ENCODE data around the gene PROK2.

The PROK2 gene

DNA sequence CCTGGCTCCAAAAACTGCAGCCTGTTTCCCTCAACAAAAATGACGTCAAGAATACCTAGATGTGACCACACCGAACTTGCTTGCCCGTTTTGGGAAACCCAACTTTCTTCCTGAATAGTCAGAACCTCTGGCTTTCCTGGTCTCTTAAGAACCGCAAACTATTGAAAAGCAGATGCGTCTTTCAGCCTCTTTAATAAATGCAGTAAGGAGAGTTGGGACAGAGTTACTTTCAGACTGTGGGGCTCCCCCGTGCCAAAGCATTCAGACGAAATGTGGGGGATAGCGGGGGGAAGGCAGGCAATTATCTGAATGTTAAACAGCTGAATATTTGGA is 1.2 kb upstream of the PROK2 start:
- ATAC-seq = no peak

GRCh38 chr3:71785532-71786216 is 726 bp upstream of the PROK2 start:
- ATAC-seq = no peak

- no peak for ATAC-seq
Measured at GRCh38 chr3:71784201-71784913, 591 bp downstream of the PROK2 start.

- ATAC-seq = no peak
Measured at GRCh38 chr3:71783152-71783551, 1.8 kb downstream of the PROK2 start.

DNA sequence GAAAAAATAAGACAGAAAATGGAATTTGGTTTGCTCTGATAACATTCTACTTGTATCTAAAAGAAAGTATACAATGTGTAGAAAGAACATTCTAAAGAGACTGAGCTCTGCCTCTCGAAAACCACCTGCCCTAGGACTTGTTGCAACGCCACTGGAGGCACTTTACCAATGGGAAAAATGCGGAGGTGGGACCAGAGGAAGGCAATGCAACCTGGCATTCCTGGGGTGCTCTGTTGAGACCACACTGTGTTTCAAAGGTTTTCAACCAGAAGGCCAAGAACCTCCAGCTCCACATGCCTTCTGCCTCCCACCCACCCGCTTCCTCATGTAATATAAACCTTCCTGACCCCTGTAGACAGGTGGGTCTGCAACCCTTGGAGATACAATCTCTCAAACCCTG is 4.5 kb downstream of the PROK2 start:
- ATAC-seq = no peak

DNA sequence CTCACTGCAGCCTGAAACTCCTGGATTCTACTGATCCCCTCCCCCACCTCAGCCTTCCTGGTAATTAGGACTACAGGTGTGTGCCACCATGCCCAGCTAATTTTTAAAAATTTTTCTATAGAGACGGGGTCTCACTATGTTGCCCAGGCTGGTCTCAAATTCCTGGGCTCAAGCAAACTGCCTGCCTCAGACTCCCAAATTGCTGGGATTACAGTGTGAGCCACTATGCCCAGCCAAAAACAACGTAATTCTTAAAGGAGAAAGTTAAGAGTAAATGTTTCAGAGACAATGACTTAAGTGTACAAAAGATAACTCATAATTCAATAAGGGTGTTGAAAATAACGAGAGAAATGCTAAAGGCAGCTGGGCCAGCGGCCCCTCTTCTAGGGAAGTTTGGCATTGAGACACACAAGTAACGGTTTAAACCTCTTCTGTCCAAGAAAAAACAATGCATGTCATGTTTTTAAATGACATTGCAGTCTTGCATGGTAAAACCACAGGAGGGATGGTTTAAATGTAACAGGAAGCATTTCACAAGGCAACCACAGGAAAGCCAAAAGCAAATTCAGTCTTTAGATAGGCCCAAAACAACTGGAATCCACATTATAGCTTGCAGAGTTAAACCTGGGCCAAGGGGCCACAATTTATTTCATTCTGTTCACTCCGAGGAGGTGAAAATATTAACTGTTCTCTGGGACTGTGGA is 5.1 kb downstream of the PROK2 start:
- ATAC-seq = no peak

DNA sequence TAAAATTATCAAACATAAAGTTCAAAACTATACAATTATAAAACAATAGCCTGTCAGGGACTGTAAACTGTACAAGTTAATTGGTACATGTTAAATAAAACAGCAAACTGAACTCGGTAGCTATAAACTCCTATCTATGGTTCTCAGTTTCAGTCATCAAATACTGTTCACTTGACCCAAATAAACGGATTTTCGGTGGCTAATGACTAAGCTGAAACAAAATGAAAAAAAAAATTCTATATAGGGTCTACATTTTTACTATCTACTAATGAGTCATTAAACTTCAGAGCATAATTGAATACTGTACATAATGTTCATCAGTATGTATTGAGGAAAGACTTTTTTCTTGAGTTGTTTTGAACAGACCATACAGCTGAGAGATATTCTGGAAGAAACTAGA is 6.6 kb downstream of the PROK2 start:
- ATAC-seq = peak; percentile 70 to 80

GRCh38 chr3:71776538-71776937 is 8.4 kb downstream of the PROK2 start:
- no peak for ATAC-seq

- ATAC-seq = no peak
Measured at GRCh38 chr3:71771884-71772283, 13.1 kb downstream of the PROK2 start.

DNA sequence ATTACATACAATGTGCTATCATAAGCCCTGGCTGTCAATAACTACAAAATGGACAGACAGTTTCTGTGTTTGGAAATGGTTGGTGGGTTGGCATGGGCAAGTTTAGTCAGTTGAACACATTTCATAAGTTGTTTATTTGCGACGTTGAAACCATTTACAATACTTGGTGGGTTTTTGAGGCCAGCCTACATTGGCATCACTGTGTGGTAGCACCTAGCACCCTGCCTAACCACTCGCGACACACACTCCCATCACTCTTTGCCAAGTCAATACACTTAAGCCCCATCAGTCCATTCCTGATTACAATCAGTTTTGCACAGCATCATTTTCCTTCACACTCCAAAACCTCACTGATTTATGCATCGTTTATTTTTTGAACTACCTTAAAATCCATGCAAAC is 13.8 kb downstream of the PROK2 start:
- ATAC-seq = no peak

DNA sequence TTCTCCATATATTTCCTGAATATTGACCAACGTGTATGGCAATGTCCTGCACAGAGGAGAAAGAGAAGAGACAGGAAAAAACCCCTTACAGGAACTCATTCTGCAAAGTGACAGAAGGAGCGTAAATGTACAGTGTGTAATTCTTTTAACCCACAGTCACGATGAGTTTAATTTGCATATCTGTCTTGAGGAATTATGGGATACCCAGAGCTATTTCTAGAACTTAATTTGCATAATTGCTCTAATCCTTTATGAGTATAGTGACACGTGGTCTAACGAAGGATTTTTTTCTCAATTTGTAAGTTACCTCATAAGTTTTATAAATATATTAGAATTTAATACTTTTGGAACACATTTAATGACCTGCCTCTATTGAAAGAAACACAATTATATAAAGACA is 21.5 kb downstream of the PROK2 start:
- ATAC-seq = no peak

GRCh38 chr3:71760140-71760539 is 24.8 kb downstream of the PROK2 start:
- ATAC-seq = no peak

DNA sequence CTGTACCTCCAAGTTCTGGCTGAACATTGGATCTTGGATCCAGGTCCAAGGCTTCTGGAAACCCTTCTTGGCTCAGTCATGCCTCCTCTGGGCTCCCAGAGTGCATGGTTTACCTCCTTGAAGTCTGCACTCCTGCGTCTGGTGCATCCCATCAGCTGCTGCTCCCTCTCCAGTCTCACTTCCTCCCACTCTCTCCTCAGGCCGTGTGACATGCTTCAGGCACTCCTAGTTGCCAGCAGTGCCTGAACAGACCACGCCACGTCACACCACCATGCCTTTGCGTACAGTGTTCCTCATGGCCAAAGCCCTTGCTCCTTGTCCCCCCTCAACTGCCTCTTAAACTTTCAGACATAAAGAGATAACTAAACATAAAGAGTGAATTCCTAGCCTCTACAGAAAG is 25.5 kb downstream of the PROK2 start:
- no peak for ATAC-seq

DNA sequence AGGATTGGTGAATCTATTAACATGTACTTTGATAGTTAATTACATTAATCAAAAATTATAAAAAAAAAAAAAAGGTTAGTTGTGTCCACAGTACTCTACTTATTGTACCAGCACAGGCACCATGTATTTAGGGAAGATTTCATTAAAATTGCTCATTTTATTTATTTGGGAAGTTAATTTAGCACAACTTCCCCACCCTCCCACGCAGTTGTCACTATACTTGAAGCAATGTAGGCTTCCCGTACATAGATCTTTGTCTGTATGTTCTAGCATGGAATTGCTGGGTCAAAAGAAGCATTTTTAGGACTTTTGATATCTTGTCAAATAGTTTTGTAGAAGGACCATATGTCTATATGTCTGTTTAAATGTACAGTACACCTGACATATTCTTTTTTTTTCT is 26.9 kb downstream of the PROK2 start:
- ATAC-seq = no peak

DNA sequence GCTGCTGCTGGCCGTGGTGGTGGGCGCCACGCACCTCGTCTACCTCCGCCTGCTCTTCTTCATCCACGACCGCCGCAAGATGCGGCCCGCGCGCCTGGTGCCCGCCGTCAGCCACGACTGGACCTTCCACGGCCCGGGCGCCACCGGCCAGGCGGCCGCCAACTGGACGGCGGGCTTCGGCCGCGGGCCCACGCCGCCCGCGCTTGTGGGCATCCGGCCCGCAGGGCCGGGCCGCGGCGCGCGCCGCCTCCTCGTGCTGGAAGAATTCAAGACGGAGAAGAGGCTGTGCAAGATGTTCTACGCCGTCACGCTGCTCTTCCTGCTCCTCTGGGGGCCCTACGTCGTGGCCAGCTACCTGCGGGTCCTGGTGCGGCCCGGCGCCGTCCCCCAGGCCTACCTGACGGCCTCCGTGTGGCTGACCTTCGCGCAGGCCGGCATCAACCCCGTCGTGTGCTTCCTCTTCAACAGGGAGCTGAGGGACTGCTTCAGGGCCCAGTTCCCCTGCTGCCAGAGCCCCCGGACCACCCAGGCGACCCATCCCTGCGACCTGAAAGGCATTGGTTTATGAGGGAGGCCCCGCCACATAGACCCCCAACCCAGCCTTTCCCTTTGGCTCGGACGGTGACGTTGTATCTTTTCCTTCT is 30.2 kb downstream of the PROK2 start:
- no peak for ATAC-seq

DNA sequence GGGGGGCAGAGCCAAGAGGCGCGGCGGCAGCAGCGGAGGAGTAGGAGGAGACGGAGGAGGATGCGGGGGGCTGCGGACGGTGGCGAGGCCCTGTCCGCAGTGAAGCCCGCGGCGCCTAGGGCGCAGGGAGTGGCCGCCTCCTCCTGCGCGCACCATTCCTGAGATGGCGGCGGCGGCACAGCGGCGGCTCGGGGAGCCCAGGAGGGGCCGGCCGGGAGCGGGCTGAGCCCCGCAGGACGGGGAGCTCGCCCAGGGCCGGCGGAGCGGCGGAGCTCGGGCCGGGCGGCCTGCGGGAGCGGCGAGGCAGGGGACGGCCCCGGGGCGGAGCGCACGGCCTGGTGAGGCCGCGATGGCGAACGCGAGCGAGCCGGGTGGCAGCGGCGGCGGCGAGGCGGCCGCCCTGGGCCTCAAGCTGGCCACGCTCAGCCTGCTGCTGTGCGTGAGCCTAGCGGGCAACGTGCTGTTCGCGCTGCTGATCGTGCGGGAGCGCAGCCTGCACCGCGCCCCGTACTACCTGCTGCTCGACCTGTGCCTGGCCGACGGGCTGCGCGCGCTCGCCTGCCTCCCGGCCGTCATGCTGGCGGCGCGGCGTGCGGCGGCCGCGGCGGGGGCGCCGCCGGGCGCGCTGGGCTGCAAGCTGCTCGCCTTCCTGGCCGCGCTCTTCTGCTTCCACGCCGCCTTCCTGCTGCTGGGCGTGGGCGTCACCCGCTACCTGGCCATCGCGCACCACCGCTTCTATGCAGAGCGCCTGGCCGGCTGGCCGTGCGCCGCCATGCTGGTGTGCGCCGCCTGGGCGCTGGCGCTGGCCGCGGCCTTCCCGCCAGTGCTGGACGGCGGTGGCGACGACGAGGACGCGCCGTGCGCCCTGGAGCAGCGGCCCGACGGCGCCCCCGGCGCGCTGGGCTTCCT is 31.0 kb downstream of the PROK2 start, which contains the start of gene GPR27:
TSS of gene GPR27 (plus strand) at position 155 of the 909 bp plus-strand sequence. CDS start at position 350, 195 bp downstream.
- ATAC-seq = peak; percentile 52 to 62

DNA sequence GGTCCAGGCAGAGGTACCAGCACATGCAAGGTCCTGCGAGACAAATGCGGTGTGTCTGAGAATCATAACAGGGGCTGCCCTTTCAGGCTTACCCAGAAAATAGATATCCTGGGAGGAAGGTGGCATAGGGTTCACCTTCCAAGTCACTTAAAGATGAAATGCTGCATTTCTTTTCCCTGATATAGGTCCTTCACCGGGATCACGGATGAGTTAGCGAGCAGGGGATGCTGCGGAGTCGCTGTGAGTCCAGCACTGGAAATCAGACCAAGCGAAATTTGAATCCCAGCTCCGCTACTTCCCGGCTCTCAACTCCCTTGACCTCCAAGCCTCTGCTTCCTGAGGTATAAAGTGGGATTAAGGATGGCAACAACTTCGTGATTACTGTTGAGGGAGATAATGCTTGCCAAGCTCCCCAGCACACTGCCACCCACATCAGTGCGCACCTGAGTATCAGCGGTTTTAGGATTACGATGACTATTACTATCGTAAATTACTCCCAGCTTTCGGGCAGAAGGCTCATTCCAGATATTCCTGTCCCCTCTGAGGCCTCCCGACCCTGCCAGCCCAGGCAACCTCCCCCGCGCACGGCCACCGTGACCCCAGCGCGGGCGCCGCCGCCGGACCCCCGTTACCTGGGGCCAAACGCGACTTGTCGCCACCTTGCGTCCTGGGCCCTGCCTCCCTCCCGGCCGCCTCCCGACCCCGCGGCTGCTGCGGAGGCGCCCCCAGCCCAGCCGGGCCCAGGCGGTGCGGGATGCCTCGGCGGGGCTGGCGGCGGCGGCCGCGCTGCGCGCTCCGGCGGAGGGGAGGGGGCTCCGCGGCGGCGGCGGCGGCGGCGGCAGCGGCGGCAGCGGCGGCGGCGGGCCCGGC is 31.9 kb downstream of the PROK2 start:
- peak in 1 of 2 donors; percentile 12 for ATAC-seq

GRCh38 chr3:71751602-71752001 is 33.3 kb downstream of the PROK2 start:
- no peak for ATAC-seq

DNA sequence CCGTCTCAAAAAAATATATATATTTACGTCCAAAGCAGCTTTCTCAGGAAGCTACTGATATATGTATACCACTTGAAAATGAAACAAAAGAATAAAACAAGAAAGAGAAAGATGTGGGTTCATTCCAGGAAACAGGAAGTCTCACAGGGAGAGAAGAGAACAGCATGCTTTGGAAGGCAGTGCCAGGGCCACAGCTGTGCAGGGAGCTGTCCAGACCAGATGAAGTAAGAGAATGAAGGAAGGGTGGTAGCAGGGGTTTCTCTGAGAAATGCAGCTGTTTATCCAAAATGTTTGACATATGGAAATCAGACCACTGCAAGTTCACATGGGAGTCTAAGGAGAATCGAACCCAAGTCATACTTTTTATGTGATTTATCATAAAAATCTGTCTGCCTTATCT is 40.2 kb downstream of the PROK2 start:
- no peak for ATAC-seq

- no peak for ATAC-seq
Measured at GRCh38 chr3:71742621-71743020, 42.3 kb downstream of the PROK2 start.

GRCh38 chr3:71734881-71735280 is 50.1 kb downstream of the PROK2 start:
- no peak for ATAC-seq

All from activated CD4-positive, CD25-positive, alpha-beta regulatory T cell treated with anti-CD3 and anti-CD28 coated beads, Interleukin-2, amount 50 U/mL, for 24 hours (primary cell).